ENCODE data around the gene FUS. TPM values are rescaled to one million over a fixed set of nuclear protein-coding genes. Genes with fewer than 3 reads are reported as not detected.

FUS gene
- total RNA-seq, 1 donor from 2014 or later: 309 TPM

- Histone ChIP-seq H4K20me1 (ENCODE audit: insufficient read depth, low read length) (peaks cover 94% of the 10 kb centered on the region), H3K4me2 (ENCODE audit: low read length) (no peak overlapping the region), H3K27me3 (ENCODE audit: insufficient read depth, low read length) (no peaks in the 10 kb centered on the region), H3K4me1 (ENCODE audit: insufficient read depth, low read length) (peaks cover 21% of the 10 kb centered on the region), H3K9ac (ENCODE audit: low read length) (no peak overlapping the region), H3K27ac (ENCODE audit: low read depth, low read length) (no peak overlapping the region), H3K79me2 (ENCODE audit: insufficient read depth, low read length) (peaks cover 99% of the 10 kb centered on the region), H3K36me3 (ENCODE audit: insufficient read depth, low read length) (peaks cover 73% of the 10 kb centered on the region), H3K9me3 (ENCODE audit: insufficient read depth, low read depth, low read length) (no peaks in the 10 kb centered on the region), H2AFZ (ENCODE audit: low read depth, low read length) (no peak overlapping the region), H3K4me3 (ENCODE audit: insufficient read depth, low read depth, low read length) (no peak overlapping the region)
- DNase-seq (ENCODE audit: low read depth): no peak
- Mint-ChIP-seq H3K27ac (ENCODE audit: unreplicated experiment) (peak overlapping the region; percentile 20), H3K9me3 (ENCODE audit: unreplicated experiment) (no peaks in the 10 kb centered on the region), H3K4me3 (ENCODE audit: unreplicated experiment) (peak overlapping the region; percentile 30), H3K4me1 (ENCODE audit: low read depth, unreplicated experiment) (peaks cover 49% of the 10 kb centered on the region), H3K27me3 (ENCODE audit: low read depth, unreplicated experiment) (no peaks in the 10 kb centered on the region), H3K36me3 (ENCODE audit: low read depth, unreplicated experiment) (peaks cover 45% of the 10 kb centered on the region)
- FAIRE-seq: no peak
- TF ChIP-seq EZH2 (IDR thresholded peaks at IDR 0.05; ENCODE audit: insufficient read depth, low read length) (no peak), CTCF (IDR thresholded peaks at IDR 0.05; ENCODE audit: insufficient read depth, low read depth, low read length) (no peak)
Measured at GRCh38 chr16:31184888-31185287, 4.9 kb downstream of the FUS start.

GRCh38 chr16:31185339-31185738 is 5.4 kb downstream of the FUS start:
- Mint-ChIP-seq H3K36me3 (ENCODE audit: low read depth, unreplicated experiment) (peaks cover 49% of the 10 kb centered on the region), H3K9me3 (ENCODE audit: unreplicated experiment) (no peaks in the 10 kb centered on the region), H3K4me3 (ENCODE audit: unreplicated experiment) (peak overlapping the region; percentile 8), H3K4me1 (ENCODE audit: low read depth, unreplicated experiment) (peaks cover 52% of the 10 kb centered on the region), H3K27me3 (ENCODE audit: low read depth, unreplicated experiment) (no peaks in the 10 kb centered on the region), H3K27ac (ENCODE audit: unreplicated experiment) (no peak overlapping the region)
- Histone ChIP-seq H3K9ac (ENCODE audit: low read length) (no peak overlapping the region), H3K27me3 (ENCODE audit: insufficient read depth, low read length) (no peaks in the 10 kb centered on the region), H2AFZ (ENCODE audit: low read depth, low read length) (no peak overlapping the region), H3K36me3 (ENCODE audit: insufficient read depth, low read length) (peaks cover 77% of the 10 kb centered on the region), H3K27ac (ENCODE audit: low read depth, low read length) (no peak overlapping the region), H3K4me3 (ENCODE audit: insufficient read depth, low read depth, low read length) (no peak overlapping the region), H4K20me1 (ENCODE audit: insufficient read depth, low read length) (peaks cover 98% of the 10 kb centered on the region), H3K9me3 (ENCODE audit: insufficient read depth, low read depth, low read length) (no peaks in the 10 kb centered on the region), H3K79me2 (ENCODE audit: insufficient read depth, low read length) (peaks cover 99% of the 10 kb centered on the region), H3K4me2 (ENCODE audit: low read length) (peak overlapping the region; percentile 2), H3K4me1 (ENCODE audit: insufficient read depth, low read length) (peaks cover 21% of the 10 kb centered on the region)
- FAIRE-seq: no peak
- no peak for DNase-seq (ENCODE audit: low read depth)
- no peak for TF ChIP-seq CTCF (IDR thresholded peaks at IDR 0.05; ENCODE audit: insufficient read depth, low read depth, low read length)
- TF ChIP-seq EZH2 (IDR thresholded peaks at IDR 0.05; ENCODE audit: insufficient read depth, low read length): no peak

- Mint-ChIP-seq H3K27me3 (ENCODE audit: low read depth, unreplicated experiment) (no peaks in the 10 kb centered on the region), H3K27ac (ENCODE audit: unreplicated experiment) (peak overlapping the region; percentile 21), H3K4me3 (ENCODE audit: unreplicated experiment) (peak overlapping the region; percentile 8), H3K36me3 (ENCODE audit: low read depth, unreplicated experiment) (peaks cover 52% of the 10 kb centered on the region), H3K4me1 (ENCODE audit: low read depth, unreplicated experiment) (peaks cover 52% of the 10 kb centered on the region), H3K9me3 (ENCODE audit: unreplicated experiment) (no peaks in the 10 kb centered on the region)
- DNase-seq (ENCODE audit: low read depth) (no peak), FAIRE-seq (no peak)
- no peaks in the 10 kb centered on the region for H3K9me3 ChIP-seq (ENCODE audit: insufficient read depth, low read depth, low read length)
- TF ChIP-seq CTCF (IDR thresholded peaks at IDR 0.05; ENCODE audit: insufficient read depth, low read depth, low read length): no peak
- TF ChIP-seq EZH2 (IDR thresholded peaks at IDR 0.05; ENCODE audit: insufficient read depth, low read length): no peak
- no peak overlapping the region for H3K9ac ChIP-seq (ENCODE audit: low read length)
- peaks cover 100% of the 10 kb centered on the region for H4K20me1 ChIP-seq (ENCODE audit: insufficient read depth, low read length)
- H3K4me2 ChIP-seq (ENCODE audit: low read length): no peak overlapping the region
- no peak overlapping the region for H2AFZ ChIP-seq (ENCODE audit: low read depth, low read length)
- H3K27me3 ChIP-seq (ENCODE audit: insufficient read depth, low read length): no peaks in the 10 kb centered on the region
- H3K79me2 ChIP-seq (ENCODE audit: insufficient read depth, low read length): peaks cover 98% of the 10 kb centered on the region
- H3K27ac ChIP-seq (ENCODE audit: low read depth, low read length): no peak overlapping the region
- peaks cover 21% of the 10 kb centered on the region for H3K4me1 ChIP-seq (ENCODE audit: insufficient read depth, low read length)
- H3K36me3 ChIP-seq (ENCODE audit: insufficient read depth, low read length): peaks cover 83% of the 10 kb centered on the region
- no peak overlapping the region for H3K4me3 ChIP-seq (ENCODE audit: insufficient read depth, low read depth, low read length)
Measured at GRCh38 chr16:31186176-31186575, 6.2 kb downstream of the FUS start.

All from astrocyte (in vitro differentiated cells and primary cell).